Motor neuron (in vitro differentiated cells): Measurements from ENCODE around the gene COLEC12. TPM values are rescaled to one million over a fixed set of nuclear protein-coding genes. Genes with fewer than 3 reads are reported as not detected.
A peak's percentile ranks its signal among the peaks of the same experiment; 100 is the strongest.

Experiments
- ATAC-seq, 8 experiments: fragments of 200-7000 bp; cut with Tn5 transposase; replicated peaks in 6 of 8; 2 replicates each; pipeline ENCODE4 v1.8.0; 2021; ENCODE audit warnings: mild to moderate bottlenecking in 8 of 8, moderate library complexity in 8 of 8
- H3K27ac ChIP-seq, 2 donors: fragments of 250-450 bp; sonication (Bioruptor Pico); 2 replicates each; pipeline ENCODE4 v1.9.0; 2021; ENCODE audit warnings: antibody characterized with exemption in 2 of 2, mild to moderate bottlenecking in 2 of 2, moderate library complexity in 1 of 2
- H3K4me1 ChIP-seq, 2 donors: fragments of 250-450 bp; sonication (Bioruptor Pico); replicated peaks in 1 of 2; 2 replicates each; pipeline ENCODE4 v1.6.1; 2021; ENCODE audit warnings: antibody characterized with exemption in 2 of 2, mild to moderate bottlenecking in 2 of 2, moderate library complexity in 1 of 2
- H3K4me3 ChIP-seq, 5 donors: fragments of 250-450 bp; sonication (Bioruptor Pico); 2 replicates each; pipeline ENCODE4 v1.9.0; 2021; ENCODE audit warnings: antibody characterized with exemption in 5 of 5, mild to moderate bottlenecking in 5 of 5, moderate library complexity in 4 of 5
- WGBS, 10 experiments: fragments of 450-650 bp; shearing (Covaris generic); methylation state at CpG; one replicate each; pipeline ENCODE4 v1.0.0; 2022; 5-methylcytosine and 5-hydroxymethylcytosine counted together
- in situ Hi-C, 9 experiments: fragments of 400-800 bp; cut with MboI; loops; one replicate each; pipeline ENCODE4 v1.15.0; 2021; ENCODE audit warnings: low sequenced_read_pairs in 9 of 9, low pct_unique_long_range_greater_than_20kb in 2 of 9; ENCODE audit not compliant: unreplicated experiment in 9 of 9
- total RNA-seq, 8 experiments: library from RNA; unstranded; fragments of 300-600 nt; gene quantifications; 2 replicates each; pipeline versions ENCODE4 v1.2.3 to v1.2.4, GENCODE V29; 2022

The COLEC12 gene
- 100 to 1,000 TPM in 1 of 8 experiments, 1 to 10 TPM in 6, under 1 TPM in 1; 0.49 to 103 (median 3.7) TPM for total RNA-seq

- WGBS, 10 experiments, result 20 to 22% methylated on average over 1 to 4 of the region's 75 CpGs; no CpG with 5 or more reads in 8 of the 10 experiments
- peak; percentile 21 to 88 (median 84) for ATAC-seq
- Histone ChIP-seq H3K27ac (no peak within 1 kb of the TSS), H3K4me3 (peak within 1 kb of the TSS; percentile 45 to 56 (median 50)), H3K4me1 (peaks cover 7% of the 10 kb centered on the region in 2 donors)
- in situ Hi-C loops, result loop anchor here in 1 of 9 experiments (25.0 kb wide), 1 partner anchor 111 kb away; no protein-coding TSS in a partner anchor
Observed at GRCh38 chr18:500632-501405, at the start of gene COLEC12. Gene COLEC12 (minus strand): TSS chr18:500701. CDS start chr18:500514, 187 bp downstream.

DNA sequence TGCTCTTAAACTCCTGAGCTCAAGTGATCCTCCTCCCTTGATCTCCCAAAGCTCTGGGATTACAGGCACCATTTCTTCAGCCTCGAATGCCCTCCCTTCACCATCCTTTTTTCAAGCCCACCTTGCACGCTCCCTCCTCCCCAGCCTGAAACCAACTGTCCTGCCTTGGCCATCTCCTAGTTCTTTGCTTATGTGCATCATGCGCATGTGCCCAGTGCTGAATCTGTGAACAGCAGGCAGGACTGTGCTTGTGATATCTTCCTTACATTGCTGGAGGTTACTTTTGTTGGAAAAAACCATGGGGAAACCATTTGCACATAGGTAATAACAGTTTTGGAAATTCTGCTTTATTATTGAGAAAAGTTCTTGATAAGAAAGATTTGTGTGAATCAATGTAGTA is 49.5 kb upstream of the COLEC12 start:
- H3K27ac ChIP-seq, result no peak overlapping the region
- H3K4me3 ChIP-seq, result no peak overlapping the region
- in situ Hi-C loops, result no loop called here
- no peaks in the 10 kb centered on the region for H3K4me1 ChIP-seq
- ATAC-seq, result peak in 3 of 8 experiments; percentile 51 to 71 (median 67)
- 40 to 100% (median 63%) methylated on average over 2 to 3 of the region's 3 CpGs; no CpG with 5 or more reads in 4 of the 10 experiments for WGBS, 10 experiments

DNA sequence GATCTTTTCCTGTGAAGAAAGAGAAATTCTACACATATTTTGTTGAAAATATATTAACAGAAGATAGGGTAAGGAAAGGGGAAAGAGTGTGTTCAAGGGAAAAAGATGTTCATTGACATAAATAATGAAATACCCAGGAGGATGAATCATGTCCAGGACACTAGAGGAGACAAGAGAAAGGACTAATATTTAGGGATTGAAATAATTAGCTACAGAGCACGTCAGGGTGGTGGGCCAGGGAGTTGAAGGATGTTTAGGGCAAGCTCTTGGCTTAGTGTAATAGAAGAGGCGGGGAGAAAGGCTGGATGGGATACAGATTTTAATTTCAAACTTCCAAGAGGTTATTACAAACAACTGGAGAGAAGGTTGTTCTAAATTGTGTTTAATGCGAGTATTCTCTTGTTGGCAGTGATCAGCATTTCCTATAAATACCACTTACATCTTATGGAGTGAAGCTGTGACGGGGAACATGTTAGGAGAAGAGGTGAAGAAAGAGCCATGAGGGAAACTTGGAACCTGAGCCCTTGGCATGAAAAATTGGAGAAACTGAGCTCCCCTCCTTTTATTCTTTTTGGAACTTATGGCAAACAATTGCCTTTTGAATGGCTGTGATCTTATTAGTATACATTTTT is 43.1 kb upstream of the COLEC12 start:
- Histone ChIP-seq H3K27ac (no peak overlapping the region), H3K4me3 (no peak overlapping the region), H3K4me1 (no peaks in the 10 kb centered on the region)
- in situ Hi-C loops, result no loop called here
- WGBS, 10 experiments, result 4 to 100% (median 89%) methylated on average over 2 to 4 of the region's 4 CpGs; no CpG with 5 or more reads in 1 of the 10 experiments
- no peak for ATAC-seq

DNA sequence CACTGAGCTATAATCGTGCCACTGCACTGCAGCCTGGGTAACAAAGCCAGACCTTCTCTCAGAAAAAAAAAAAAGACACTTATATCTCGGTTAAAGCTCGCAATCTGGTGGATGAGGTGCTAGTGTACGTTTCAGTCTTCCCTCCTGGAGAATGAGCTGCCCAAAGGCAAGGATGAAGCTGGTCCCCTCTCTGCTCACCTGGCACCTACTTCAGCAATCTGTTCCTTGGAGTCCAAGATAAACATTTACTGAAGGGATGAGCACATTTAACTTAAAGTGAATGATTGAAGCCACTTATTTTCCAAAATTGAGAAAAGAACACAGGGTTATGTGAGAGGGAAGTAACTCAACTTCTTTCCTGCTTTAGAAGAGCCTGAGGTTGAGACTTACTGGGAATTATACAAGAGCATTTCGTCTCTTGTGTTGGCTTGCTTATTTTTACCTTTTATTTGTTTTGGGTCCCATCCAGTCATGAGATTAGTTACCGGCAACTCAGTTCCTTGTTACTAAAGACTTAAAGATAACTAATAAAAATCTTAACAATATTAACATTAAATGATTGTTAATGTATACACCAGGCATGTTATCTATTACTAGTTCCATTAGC is 33.6 kb upstream of the COLEC12 start:
- 49 to 100% (median 85%) methylated on average over 1 to 6 of the region's 6 CpGs for WGBS, 10 experiments
- Histone ChIP-seq H3K4me3 (no peak overlapping the region), H3K4me1 (no peaks in the 10 kb centered on the region), H3K27ac (no peak overlapping the region)
- in situ Hi-C loops, result no loop called here
- ATAC-seq, result no peak

- in situ Hi-C loops, result no loop called here
- Histone ChIP-seq H3K4me1 (no peaks in the 10 kb centered on the region), H3K27ac (no peak overlapping the region), H3K4me3 (no peak overlapping the region)
- ATAC-seq, result no peak
Observed at GRCh38 chr18:532632-533031, 32.1 kb upstream of the COLEC12 start.

GRCh38 chr18:532018-532417 is 31.5 kb upstream of the COLEC12 start:
- H3K4me3 ChIP-seq, result no peak overlapping the region
- ATAC-seq, result peak in 1 of 8 experiments; percentile 40
- in situ Hi-C loops, result no loop called here
- no peak overlapping the region for H3K27ac ChIP-seq
- no peaks in the 10 kb centered on the region for H3K4me1 ChIP-seq
- WGBS, 10 experiments, result 10 to 100% (median 63%) methylated on average over 1 to 4 of the region's 4 CpGs; no CpG with 5 or more reads in 4 of the 10 experiments

- no peak for ATAC-seq
- Histone ChIP-seq H3K4me3 (no peak overlapping the region), H3K4me1 (no peaks in the 10 kb centered on the region), H3K27ac (no peak overlapping the region)
- 22 to 100% (median 75%) methylated on average over 1 of the region's 1 CpG; no CpG with 5 or more reads in 2 of the 10 experiments for WGBS, 10 experiments
- in situ Hi-C loops, result no loop called here
Observed at GRCh38 chr18:527146-527545, 26.6 kb upstream of the COLEC12 start.

DNA sequence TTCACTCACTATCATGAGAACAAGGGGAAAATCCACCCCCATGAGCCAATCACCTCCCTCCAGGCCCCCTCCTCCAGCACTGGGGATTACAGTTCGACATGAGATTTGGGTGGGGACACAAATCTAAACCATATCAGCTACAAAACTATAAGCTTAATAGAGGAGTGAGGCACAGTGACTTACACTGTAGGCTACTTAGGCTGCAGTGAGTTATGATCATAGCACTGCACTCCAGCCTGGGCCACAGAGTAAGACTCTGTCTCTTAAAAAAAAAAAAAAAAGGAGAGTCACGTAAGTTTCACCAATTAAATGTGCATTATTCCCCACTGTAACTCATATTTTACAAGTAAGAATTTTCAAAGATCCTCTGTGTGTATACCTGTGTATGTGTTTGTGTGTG is 26.2 kb upstream of the COLEC12 start:
- in situ Hi-C loops, result no loop called here
- H3K4me3 ChIP-seq, result no peak overlapping the region
- ATAC-seq, result no peak
- 33 to 100% (median 77%) methylated on average over 1 to 2 of the region's 2 CpGs; no CpG with 5 or more reads in 4 of the 10 experiments for WGBS, 10 experiments
- H3K27ac ChIP-seq, result no peak overlapping the region
- H3K4me1 ChIP-seq, result no peaks in the 10 kb centered on the region

DNA sequence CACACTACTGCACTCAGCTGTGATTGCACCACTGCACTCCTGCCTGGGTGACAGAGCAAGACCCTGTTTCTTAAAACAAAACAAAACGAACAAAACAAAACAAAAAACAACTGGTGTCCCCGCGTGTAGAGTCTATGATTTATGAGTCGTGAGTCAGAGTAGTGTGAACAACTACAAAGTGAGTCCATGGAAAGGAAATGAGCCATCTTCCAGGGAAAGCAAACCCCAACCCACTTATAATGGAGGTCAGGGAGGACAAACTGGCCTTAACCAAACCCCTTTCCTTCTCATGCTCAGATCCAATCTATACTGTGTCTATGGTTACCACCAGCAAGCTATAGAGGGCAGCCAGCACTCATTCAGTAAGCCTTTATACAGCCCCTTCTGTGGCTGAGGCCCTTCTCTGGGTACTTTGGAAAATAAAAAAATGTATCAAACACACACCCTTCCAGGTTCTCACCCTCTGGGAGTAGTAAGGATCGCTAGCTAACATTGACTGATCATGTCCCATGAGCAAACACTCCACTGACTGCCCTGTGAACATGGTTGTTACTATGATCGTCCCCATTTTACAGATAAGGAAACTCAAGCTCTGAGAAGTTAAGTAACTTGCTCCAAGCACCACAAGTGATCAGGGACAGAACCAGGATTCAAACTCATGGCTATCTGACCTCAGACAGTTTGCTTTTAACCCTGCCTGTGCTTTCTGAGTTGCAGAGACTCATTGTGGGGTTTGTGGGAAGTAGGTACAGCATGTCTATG is 24.7 kb upstream of the COLEC12 start:
- 11 to 100% (median 21%) methylated on average over 1 to 4 of the region's 6 CpGs; no CpG with 5 or more reads in 2 of the 10 experiments for WGBS, 10 experiments
- ATAC-seq, result peak in 7 of 8 experiments; percentile 17 to 71 (median 53)
- in situ Hi-C loops, result no loop called here
- H3K4me3 ChIP-seq, result no peak overlapping the region
- H3K4me1 ChIP-seq, result no peaks in the 10 kb centered on the region
- no peak overlapping the region for H3K27ac ChIP-seq

- in situ Hi-C loops, result loop anchor here in 1 of 9 experiments (25.0 kb wide), 1 partner anchor 88 kb away; no protein-coding TSS in a partner anchor
- Histone ChIP-seq H3K4me3 (no peak overlapping the region), H3K4me1 (no peaks in the 10 kb centered on the region), H3K27ac (no peak overlapping the region)
- peak in 1 of 8 experiments; percentile 15 for ATAC-seq
Observed at GRCh38 chr18:524466-524865, 24.0 kb upstream of the COLEC12 start.

- in situ Hi-C loops, result loop anchor here in 1 of 9 experiments (25.0 kb wide), 1 partner anchor 89 kb away; no protein-coding TSS in a partner anchor
- WGBS, 10 experiments, result 40 to 100% (median 67%) methylated on average over 1 to 4 of the region's 4 CpGs; no CpG with 5 or more reads in 2 of the 10 experiments
- peak in 3 of 8 experiments; percentile 28 to 75 (median 59) for ATAC-seq
Observed at GRCh38 chr18:523561-523960, 23.1 kb upstream of the COLEC12 start.

DNA sequence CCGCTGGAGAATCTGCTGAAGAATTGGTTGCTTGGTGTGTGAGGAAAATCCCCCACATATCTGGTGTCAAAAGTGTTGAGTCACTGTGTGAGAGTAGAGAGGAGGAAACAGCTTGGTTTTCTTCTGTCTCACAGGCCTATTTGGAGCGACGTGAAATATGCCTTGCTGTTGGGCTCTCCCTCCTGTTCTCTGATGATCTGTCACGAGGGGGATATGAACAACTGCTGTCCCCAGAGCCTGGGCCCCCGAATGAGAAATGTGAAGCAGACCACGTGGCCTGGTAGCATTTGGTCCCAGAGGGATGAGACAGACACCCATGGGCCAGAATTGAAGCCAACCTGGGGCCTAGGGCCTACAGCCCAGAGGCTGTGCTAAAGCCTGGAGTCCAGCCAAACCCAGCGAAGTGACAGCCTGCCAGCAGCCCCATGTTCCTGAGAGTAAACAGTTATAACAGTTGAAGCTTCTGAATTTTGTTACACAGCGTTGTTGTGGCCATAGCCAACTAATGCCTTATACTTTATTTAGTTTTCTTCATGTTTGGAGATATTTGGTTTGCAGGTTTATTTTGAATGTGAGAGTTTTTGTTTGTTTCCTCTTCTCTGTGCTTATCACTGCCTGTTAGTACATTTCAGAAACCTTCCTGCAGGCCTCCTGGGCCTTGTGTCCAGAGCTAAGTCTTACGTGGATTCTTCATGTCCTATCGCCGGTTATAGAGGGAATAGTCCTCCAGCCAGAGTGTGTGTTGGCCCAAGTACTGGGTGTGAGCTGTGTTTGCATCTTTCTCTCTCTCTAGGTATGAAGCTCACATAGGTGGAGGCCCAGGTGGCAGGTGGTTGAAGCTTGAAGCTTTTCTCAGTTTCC is 18.7 kb upstream of the COLEC12 start:
- Histone ChIP-seq H3K4me3 (no peak overlapping the region), H3K27ac (no peak overlapping the region), H3K4me1 (peaks cover 0 to 5% of the 10 kb centered on the region in 2 donors)
- WGBS, 10 experiments, result 18 to 95% (median 80%) methylated on average over 2 to 11 of the region's 11 CpGs; no CpG with 5 or more reads in 2 of the 10 experiments
- peak in 5 of 8 experiments; percentile 77 to 94 (median 93) for ATAC-seq
- in situ Hi-C loops, result loop anchor here in 1 of 9 experiments (25.0 kb wide), 1 partner anchor 93 kb away; no protein-coding TSS in a partner anchor

More at GRCh38 chr18:523561-523960, 23.1 kb upstream of the COLEC12 start:
- H3K4me3 ChIP-seq, result no peak overlapping the region
- H3K27ac ChIP-seq, result no peak overlapping the region
- H3K4me1 ChIP-seq, result peaks cover 0 to 3% of the 10 kb centered on the region in 2 donors
